ENCODE results near the gene DGCR2.

The DGCR2 gene

DNA sequence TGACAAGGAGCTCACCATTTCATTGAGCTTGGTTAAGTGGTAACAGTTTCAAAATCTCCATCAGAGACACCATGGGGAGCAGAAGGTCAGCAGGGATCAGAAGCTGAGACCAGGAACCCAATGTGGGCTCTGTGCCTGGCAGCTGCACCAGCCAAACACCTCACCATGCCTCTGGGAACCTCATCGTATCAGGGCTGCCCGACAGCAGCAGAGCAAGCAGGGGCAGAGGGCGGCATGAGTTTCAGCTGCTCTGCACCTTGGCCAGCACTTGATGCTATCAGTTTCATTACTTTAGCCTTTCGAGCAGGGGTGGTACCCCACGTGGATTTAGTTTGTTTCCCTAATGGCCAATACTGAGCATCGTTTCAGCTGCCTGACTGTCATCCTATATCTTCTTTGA lies 77.8 kb downstream of the DGCR2 start:
- Histone ChIP-seq H2AFZ (ENCODE audit: low read length) (no peak overlapping the region), H3F3A (ENCODE audit: insufficient read depth, low read length) (no peaks in the 10 kb centered on the region), H3K9me2 (replicated peaks; ENCODE audit: insufficient read depth, low read length) (no peaks in the 10 kb centered on the region), H3K4me3 (ENCODE audit: low read length) (no peak overlapping the region), H3K9ac (ENCODE audit: low read length) (no peak overlapping the region), H3K4me1 (ENCODE audit: low read length) (no peaks in the 10 kb centered on the region), H3K79me2 (ENCODE audit: low read length) (no peaks in the 10 kb centered on the region), H3K4me2 (ENCODE audit: low read depth, low read length) (no peak overlapping the region), H3K27ac (ENCODE audit: low read length) (no peak overlapping the region), H3K27me3 (replicated peaks; ENCODE audit: insufficient read depth, low read length) (no peaks in the 10 kb centered on the region), H3K9me3 (replicated peaks; ENCODE audit: insufficient read depth, low read length) (no peaks in the 10 kb centered on the region), H3K36me3 (replicated peaks; ENCODE audit: insufficient read depth, low read length) (peaks cover 8% of the 10 kb centered on the region), H4K20me1 (ENCODE audit: insufficient read depth, low read length) (no peaks in the 10 kb centered on the region)
- no peak for DNase-seq
- TF ChIP-seq EZH2phosphoT487 (IDR thresholded peaks at IDR 0.05; ENCODE audit: low read length): no peak
- TF ChIP-seq CTCF (IDR thresholded peaks at IDR 0.05; ENCODE audit: low read length): no peak
- no peak for TF ChIP-seq EZH2 (optimal IDR thresholded peaks at IDR 0.05; ENCODE audit: low read depth, low read length)

- H3K79me2 ChIP-seq (ENCODE audit: low read length): no peaks in the 10 kb centered on the region
- no peaks in the 10 kb centered on the region for H3K27me3 ChIP-seq (replicated peaks; ENCODE audit: insufficient read depth, low read length)
- no peak for DNase-seq
- H4K20me1 ChIP-seq (ENCODE audit: insufficient read depth, low read length): no peaks in the 10 kb centered on the region
- no peak overlapping the region for H3K4me2 ChIP-seq (ENCODE audit: low read depth, low read length)
- no peaks in the 10 kb centered on the region for H3F3A ChIP-seq (ENCODE audit: insufficient read depth, low read length)
- H3K9ac ChIP-seq (ENCODE audit: low read length): no peak overlapping the region
- no peak for TF ChIP-seq EZH2 (optimal IDR thresholded peaks at IDR 0.05; ENCODE audit: low read depth, low read length)
- no peak for TF ChIP-seq EZH2phosphoT487 (IDR thresholded peaks at IDR 0.05; ENCODE audit: low read length)
- no peak for TF ChIP-seq CTCF (IDR thresholded peaks at IDR 0.05; ENCODE audit: low read length)
- no peaks in the 10 kb centered on the region for H3K9me3 ChIP-seq (replicated peaks; ENCODE audit: insufficient read depth, low read length)
- no peak overlapping the region for H3K27ac ChIP-seq (ENCODE audit: low read length)
- H3K4me1 ChIP-seq (ENCODE audit: low read length): no peaks in the 10 kb centered on the region
- peaks cover 8% of the 10 kb centered on the region for H3K36me3 ChIP-seq (replicated peaks; ENCODE audit: insufficient read depth, low read length)
- no peak overlapping the region for H3K4me3 ChIP-seq (ENCODE audit: low read length)
- H2AFZ ChIP-seq (ENCODE audit: low read length): no peak overlapping the region
- H3K9me2 ChIP-seq (replicated peaks; ENCODE audit: insufficient read depth, low read length): no peaks in the 10 kb centered on the region
Observed at GRCh38 chr22:19043121-19044085, 78.8 kb downstream of the DGCR2 start.

DNA sequence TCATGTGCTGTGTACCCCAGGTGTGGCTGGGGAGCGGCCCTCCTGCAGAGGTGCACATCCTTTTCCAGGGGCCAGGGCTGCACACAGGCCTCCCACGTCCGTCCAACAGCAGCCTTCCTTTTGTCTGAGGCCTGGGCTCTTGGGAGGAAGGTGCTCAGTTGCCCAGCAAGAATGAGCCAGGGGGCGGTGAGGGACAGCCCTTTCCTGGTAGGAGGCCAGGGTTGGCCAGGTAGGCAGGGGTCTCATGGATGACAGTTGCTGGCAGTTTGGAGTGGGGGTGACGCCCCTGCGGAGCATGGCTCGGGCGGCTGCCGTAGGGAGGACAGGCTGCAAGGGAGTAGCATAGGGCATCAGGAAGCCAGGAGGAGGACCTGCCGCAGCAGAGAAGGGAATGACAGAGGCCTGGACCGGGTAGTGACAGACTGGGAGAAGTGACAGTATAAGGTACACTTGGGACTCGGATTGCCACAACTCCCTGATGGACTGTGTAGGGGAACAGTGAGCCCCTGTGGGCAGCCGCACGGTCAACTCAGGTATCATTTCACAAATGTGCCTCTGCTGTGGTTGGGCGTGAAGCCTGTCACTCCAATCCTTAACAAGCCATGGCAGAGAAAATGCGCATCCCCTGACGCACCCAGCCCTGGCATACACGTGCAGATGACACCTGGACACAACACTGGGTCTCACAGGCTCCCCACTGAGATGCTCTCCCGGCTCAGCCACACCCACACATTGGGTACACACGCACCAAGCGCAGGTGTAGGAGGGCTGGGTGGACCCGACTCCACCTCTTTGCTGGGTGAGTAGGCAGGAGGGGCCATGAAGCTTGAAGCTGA lies 79.7 kb downstream of the DGCR2 start:
- H3F3A ChIP-seq (ENCODE audit: insufficient read depth, low read length): no peaks in the 10 kb centered on the region
- H3K27me3 ChIP-seq (replicated peaks; ENCODE audit: insufficient read depth, low read length): no peaks in the 10 kb centered on the region
- no peak for DNase-seq
- H3K4me3 ChIP-seq (ENCODE audit: low read length): no peak overlapping the region
- no peaks in the 10 kb centered on the region for H3K4me1 ChIP-seq (ENCODE audit: low read length)
- H3K9me3 ChIP-seq (replicated peaks; ENCODE audit: insufficient read depth, low read length): no peaks in the 10 kb centered on the region
- H3K9ac ChIP-seq (ENCODE audit: low read length): no peak overlapping the region
- H3K79me2 ChIP-seq (ENCODE audit: low read length): no peaks in the 10 kb centered on the region
- TF ChIP-seq EZH2phosphoT487 (IDR thresholded peaks at IDR 0.05; ENCODE audit: low read length): no peak
- peaks cover 3% of the 10 kb centered on the region for H3K36me3 ChIP-seq (replicated peaks; ENCODE audit: insufficient read depth, low read length)
- H4K20me1 ChIP-seq (ENCODE audit: insufficient read depth, low read length): no peaks in the 10 kb centered on the region
- no peaks in the 10 kb centered on the region for H3K9me2 ChIP-seq (replicated peaks; ENCODE audit: insufficient read depth, low read length)
- H3K4me2 ChIP-seq (ENCODE audit: low read depth, low read length): no peak overlapping the region
- H2AFZ ChIP-seq (ENCODE audit: low read length): no peak overlapping the region
- no peak overlapping the region for H3K27ac ChIP-seq (ENCODE audit: low read length)
